ENCODE measurements around the gene CEACAM1.
A peak's percentile ranks its signal among the peaks of the same experiment; 100 is the strongest.
"Not testable (repeated sequence)": the region's sequence is repeated elsewhere in the genome, so short reads cannot be mapped to it uniquely, and the experiment has no call there.

The CEACAM1 gene

DNA sequence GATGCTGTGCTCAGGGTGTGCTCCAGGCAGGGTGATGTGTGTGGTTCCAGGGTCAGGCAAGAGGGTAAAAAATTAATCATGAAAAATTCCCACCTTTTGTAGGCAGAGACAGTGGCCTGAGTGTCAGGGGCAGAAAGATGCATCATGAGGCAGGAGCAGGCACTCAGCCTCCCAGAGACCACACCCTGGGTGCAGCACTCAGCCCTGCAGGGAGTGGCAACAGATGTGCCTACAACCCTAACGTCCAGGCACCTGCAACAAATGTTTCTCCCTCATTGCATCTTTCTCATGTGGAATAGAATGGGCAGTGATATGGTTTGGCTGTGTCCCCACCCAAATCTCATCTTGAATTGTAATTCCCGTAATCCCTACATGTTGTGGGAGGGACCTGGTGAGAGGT, 19.6 kb upstream of the CEACAM1 start:
- DNase-seq, result no peak

- DNase-seq, result no peak
Measured at GRCh38 chr19:42546831-42547500, 18.7 kb upstream of the CEACAM1 start.

- DNase-seq, result no peak
Measured at GRCh38 chr19:42544146-42544545, 15.9 kb upstream of the CEACAM1 start.

- DNase-seq, result no peak
Measured at GRCh38 chr19:42542791-42543190, 14.5 kb upstream of the CEACAM1 start.

DNA sequence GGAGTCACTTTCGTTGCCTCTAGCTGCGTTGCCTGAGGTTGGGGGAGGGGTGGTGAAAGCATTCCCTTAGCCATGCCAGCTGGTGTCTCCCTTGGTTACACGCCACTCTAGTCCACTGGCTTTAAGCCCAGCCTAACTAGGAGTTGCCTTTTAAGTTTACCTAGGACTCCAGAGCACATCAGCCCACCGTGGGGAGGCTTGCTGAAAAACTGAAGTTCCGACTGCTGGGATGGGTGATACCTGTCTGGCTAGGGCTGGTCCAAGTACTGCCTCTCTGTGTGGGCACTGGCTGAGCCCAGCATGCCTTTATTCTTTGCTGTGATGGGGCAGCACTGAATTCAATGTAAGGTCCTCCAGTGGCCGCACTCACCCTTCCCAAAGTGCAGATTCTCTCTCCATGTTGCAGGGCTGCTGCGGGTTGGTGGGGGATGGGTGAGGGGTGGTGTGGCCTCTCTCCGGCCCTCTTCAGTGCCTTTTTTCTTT, 11.8 kb upstream of the CEACAM1 start:
- peak; percentile 65 for DNase-seq

DNA sequence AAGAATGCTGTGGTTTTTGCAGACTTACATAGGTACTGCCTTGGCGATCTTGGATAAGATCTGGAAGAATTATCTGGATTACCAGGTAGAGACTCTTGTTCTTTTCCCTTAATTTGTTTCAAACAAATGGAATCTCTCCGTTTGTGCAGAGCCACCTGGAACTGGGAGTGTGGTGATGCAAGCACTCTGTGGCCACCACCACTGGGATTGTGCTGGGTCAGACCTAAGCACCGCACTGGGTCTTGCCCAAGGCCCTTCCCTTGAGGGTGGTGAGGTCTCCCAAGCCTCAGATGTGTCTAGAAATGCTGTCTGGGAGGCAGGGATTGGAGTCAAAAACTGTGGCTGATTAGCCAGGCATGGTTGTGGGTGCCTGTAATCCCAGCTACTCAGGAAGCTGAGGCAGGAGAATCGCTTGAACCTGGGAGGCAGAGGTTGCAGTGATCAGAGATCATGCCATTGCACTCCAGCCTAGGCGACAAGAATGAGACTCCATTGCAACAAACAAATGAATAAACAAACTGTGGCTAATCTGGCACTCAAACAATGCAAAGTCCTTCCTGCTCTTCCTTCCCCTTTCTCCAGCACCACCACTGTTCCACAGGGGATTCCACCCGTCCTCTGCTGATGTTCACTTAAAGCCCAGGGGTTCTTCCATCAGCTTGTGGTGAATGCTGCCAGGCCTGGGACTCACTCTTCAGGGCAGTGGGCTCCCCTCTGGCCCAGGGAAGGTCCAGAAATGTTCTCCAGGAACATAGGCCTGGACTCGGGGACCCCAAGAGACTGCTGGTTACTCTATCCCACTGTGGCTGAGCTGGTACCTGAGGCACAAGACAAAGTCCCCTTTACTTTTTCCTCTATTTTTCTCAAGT, 10.8 kb upstream of the CEACAM1 start:
- no peak for DNase-seq

GRCh38 chr19:42535276-42535675, 7.0 kb upstream of the CEACAM1 start:
- not testable (repeated sequence) for DNase-seq

GRCh38 chr19:42534391-42534790, 6.1 kb upstream of the CEACAM1 start:
- DNase-seq, result no peak

DNA sequence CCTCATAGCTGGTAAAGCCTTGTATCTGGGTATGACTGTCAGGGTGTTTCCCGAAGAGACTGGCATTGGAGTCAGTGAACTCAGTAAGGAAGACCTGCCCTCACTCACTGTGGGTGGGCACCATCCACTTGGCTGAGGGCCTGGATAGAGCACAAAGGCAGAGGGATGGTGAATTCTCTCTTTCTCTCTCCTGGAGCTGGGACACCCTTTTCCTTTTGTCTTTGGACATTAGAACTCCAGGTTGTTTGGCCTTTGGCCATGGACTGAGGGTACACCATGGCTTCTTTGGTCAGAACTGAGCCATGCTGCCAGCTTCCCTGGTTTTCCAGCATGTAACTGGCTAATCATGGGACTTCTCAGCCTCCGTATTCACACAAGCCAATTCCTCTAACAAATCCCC, 4.6 kb upstream of the CEACAM1 start:
- no peak for DNase-seq

- DNase-seq, result no peak
Measured at GRCh38 chr19:42531313-42531712, 3.0 kb upstream of the CEACAM1 start.

DNA sequence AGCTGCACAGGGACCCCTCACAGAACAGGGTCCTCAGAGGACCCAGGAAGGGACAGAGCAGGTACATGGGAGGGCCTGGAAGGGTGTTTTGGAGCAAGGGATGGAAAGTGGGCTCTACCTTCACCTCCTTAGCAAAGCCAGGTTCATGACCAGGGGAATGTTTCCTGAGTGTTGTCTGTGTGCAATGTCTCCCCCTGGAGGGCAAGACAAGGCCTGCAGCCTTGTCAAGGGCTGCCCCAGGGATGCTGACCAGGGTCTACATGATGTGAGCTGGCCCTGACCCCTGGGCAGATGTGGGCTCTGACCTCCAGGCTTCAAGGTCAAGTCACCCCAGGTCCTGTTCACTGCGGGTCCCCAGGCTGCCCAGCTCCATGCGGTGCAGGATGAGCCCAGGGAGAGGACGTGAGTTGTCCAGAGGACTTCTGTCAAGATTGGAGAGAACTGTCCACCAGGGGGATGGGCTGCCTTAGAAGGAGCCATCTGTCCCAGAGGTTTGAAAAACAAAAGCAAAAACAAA, 1.0 kb upstream of the CEACAM1 start:
- DNase-seq, result peak; percentile 6

- no peak for DNase-seq
Measured at GRCh38 chr19:42524943-42525342, 3.3 kb downstream of the CEACAM1 start.

DNA sequence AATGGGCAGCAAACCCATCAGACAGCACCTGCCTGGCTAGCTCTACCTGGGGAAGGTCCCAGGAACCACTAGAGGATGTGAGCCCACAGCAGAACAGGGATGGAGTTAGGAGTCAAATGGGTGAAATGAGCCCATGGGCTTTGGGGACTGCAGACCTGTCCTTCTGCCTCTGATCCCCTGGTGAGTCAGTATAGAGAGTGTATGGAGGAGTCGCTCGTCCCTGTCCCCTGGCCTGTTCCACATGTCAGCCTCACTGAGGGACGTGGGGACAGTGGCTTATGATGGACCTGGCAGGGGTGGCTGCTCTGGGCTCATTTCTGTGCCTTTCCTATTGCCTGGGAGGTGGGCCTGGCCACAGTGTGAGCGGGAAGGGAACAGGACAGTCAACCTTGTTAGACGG, 4.0 kb downstream of the CEACAM1 start:
- no peak for DNase-seq

- not testable (repeated sequence) for DNase-seq
Measured at GRCh38 chr19:42522262-42522661, 6.0 kb downstream of the CEACAM1 start.

DNA sequence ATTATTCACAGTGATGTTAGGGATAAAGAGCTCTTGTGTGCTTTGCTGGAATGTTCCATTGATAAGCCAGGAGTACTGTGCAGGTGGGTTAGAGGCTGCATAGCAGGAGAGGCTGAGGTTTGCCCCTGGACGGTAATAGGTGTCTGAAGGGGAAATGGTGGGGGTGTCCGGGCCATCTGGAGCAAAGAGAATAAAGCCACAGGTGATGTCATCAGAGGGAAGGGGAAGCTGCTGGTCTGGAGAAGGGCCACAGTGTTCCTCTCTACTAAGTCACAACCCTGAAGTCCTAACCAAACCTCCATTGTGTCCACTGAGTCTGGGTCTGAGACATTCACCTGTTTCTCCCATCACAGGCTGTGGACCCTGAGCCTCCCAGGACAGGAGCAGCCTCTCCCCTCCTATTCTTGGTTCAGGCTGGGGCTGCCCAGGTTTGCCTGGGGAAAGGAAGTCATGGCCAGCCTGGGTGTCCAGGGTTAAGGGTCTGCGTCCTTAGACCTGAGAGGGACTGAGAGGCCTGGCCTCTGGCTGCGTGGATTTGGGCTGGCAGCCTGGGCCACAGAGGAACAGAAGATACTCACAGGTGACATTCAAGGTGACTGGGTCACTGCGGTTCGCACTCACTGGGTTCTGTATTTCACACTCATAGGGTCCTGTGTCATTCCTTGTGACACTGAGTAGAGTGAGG, 6.8 kb downstream of the CEACAM1 start:
- DNase-seq, result no peak

DNA sequence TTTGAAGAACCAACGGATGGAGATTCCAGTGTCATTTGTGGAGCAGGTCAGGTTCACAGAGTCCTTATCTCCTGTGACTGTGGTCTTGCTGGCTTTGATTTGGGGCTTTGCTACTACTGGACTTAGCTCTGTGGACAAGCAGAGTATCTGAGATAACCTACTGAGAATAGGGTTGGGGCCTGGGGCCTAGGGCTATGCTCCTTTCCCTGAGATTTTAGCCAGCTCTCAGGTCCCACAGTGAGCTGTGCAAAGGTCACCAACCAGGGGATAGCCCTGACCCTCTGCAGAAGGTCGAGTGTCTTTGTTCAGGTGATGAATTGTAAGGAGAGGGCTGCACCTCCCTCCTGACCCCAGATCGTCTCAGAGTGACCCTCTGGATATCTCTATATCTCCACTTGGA, 9.2 kb downstream of the CEACAM1 start:
- no peak for DNase-seq

GRCh38 chr19:42516771-42517170, 11.5 kb downstream of the CEACAM1 start:
- DNase-seq, result no peak

DNA sequence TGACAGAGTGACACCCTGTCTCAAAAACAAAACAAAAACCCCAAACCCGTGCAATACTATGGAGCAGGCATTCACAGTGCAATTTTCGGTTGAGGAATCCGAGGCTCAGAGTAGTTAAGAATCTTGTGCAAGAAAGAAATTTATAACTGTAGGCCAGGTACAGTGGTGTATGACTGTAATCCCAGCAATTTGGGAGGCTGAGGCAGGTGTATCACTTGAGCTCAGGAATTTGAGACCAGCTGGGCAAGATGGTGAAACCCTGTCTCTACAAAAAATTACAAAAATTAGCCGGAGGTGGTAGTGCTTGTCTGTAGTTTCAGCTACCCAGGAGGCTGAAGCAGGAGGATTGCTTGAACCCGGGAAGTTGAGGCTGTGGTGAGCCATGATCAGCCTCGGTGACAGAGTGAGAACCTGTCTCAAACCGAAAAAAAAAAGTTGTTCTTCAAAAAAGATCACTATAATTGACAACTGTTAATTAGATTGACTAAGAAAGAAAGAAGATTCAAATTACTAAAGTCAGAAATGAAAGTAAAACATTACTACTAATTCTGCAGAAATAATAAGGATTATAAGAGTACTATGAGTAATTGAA, 12.9 kb downstream of the CEACAM1 start:
- no peak for DNase-seq

DNA sequence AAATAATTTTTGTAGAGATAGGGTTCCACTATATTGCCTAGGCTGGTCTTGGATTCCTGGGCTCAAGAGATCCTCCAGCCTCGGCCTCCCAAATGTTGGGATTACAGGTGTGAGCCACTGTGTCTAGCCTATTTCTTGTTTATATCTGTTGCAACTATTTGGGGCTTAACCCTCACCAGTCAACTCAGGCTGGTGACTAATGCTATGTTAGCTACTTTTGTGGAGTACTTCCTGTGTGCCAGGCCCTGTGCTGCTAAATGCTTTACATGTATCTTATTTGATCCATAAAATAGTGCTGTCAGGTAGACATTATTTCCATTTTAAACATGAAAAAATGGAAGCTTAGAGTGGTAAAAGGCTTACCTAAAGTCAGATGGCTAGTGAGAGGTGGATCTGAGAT, 13.8 kb downstream of the CEACAM1 start:
- DNase-seq, result no peak

- DNase-seq, result peak; percentile 1
Measured at GRCh38 chr19:42512743-42513304, 15.5 kb downstream of the CEACAM1 start.

GRCh38 chr19:42512130-42512636, 16.1 kb downstream of the CEACAM1 start:
- no peak for DNase-seq

DNA sequence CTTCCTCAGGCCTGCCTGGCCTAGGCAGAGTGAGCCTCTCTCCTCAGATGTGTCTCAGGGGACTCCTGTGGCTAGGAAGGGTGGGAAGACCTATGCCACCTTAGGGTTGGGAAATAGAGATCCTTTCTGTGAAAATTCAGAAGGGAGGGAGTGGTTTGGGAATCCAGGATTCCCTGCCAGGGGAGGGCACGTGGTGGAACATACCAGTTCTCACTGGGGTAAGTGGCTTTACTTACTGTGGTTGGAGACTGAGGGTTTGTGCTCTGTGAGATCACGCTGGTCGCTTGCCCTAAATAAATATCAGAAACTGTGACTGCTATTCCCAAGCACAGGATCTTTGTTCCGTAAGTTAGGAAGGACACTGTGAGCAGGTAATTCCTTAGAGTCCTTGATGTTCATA, 16.9 kb downstream of the CEACAM1 start:
- DNase-seq, result no peak
